ENCODE measurements around the gene VWDE.

- TF ChIP-seq CTCF (IDR thresholded peaks at IDR 0.05) (no peak), POLR2A (IDR thresholded peaks at IDR 0.05) (no peak), EP300 (IDR thresholded peaks at IDR 0.05) (no peak), POLR2AphosphoS5 (IDR thresholded peaks at IDR 0.05) (no peak)
Observed at GRCh38 chr7:12444785-12445184, 41.1 kb upstream of the VWDE start.

All from stomach (tissue), 4 donors.